RWPE2 (cell line): ENCODE results near the gene PLCB1.

Experiments used
- ATAC-seq: fragments of 200-7000 bp; cut with Tn5 transposase; 3 replicates; pipeline ENCODE4 v1.9.1; 2021; ENCODE audit warnings: low read depth
- DNase-seq: peaks from one replicate; pipeline ENCODE4 v3.0.0-alpha.2; 2020; ENCODE audit warnings: low spot score
- H3K27ac ChIP-seq: fragments of 450-650 bp; 2 replicates; pipeline ENCODE4 v1.5.1; 2017; ENCODE audit warnings: mild to moderate bottlenecking; ENCODE audit not compliant: poor library complexity, severe bottlenecking
- H3K27me3 ChIP-seq: fragments of 250-450 bp; sonication (Bioruptor Pico); 2 replicates; pipeline ENCODE4 v1.5.1; 2021; ENCODE audit warnings: mild to moderate bottlenecking, moderate library complexity; ENCODE audit not compliant: insufficient read depth, poor library complexity, severe bottlenecking
- H3K36me3 ChIP-seq: fragments of 250-450 bp; sonication (Bioruptor Pico); 2 replicates; pipeline ENCODE4 v1.5.1; 2020; ENCODE audit warnings: low read depth, mild to moderate bottlenecking, moderate library complexity
- H3K4me1 ChIP-seq: fragments of 250-450 bp; sonication (Bioruptor Pico); 2 replicates; pipeline ENCODE4 v1.5.1; 2021; ENCODE audit warnings: mild to moderate bottlenecking, moderate library complexity; ENCODE audit not compliant: insufficient read depth, poor library complexity, severe bottlenecking
- H3K4me3 ChIP-seq: fragments of 250-450 bp; sonication (Bioruptor Pico); 2 replicates; pipeline ENCODE4 v1.5.1; 2021; ENCODE audit warnings: mild to moderate bottlenecking, moderate library complexity; ENCODE audit not compliant: severe bottlenecking
- H3K9me3 ChIP-seq: fragments of 250-450 bp; sonication (Bioruptor Pico); 2 replicates; pipeline ENCODE4 v1.5.1; 2021; ENCODE audit warnings: mild to moderate bottlenecking, moderate library complexity; ENCODE audit not compliant: severe bottlenecking
- TF ChIP-seq, protein P1 (sequence below): fragments of 450-650 bp; IDR thresholded peaks from one replicate; pipeline ENCODE4 v1.5.1; 2017; ENCODE audit warnings: mild to moderate bottlenecking, moderate library complexity; ENCODE audit not compliant: poor library complexity, severe bottlenecking

PLCB1 gene

DNA sequence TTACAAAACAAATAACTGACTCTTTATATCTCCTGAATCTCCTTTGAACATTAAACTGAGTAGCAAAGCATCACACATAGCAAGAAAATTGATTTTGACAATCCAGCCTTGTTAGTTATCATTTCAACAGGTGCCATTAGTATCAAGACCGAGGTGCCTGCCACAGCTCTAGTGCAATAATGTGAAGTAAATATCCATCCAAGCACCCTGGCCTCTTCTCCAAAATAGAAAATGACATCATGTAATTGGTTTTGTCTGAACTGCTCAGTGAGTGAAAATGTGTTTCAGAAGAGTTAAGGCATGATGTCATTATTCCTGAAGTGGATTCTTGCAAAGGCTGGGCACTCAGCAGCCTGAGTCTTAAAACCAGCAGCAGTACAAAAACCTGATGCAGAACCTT lies 341.4 kb downstream of the PLCB1 start:
- Histone ChIP-seq H3K4me3 (no peak overlapping the region), H3K4me1 (no peaks in the 10 kb centered on the region), H3K36me3 (no peaks in the 10 kb centered on the region), H3K9me3 (no peaks in the 10 kb centered on the region), H3K27me3 (no peaks in the 10 kb centered on the region), H3K27ac (no peak overlapping the region)
- no peak for DNase-seq
- TF ChIP-seq, protein P1, sequence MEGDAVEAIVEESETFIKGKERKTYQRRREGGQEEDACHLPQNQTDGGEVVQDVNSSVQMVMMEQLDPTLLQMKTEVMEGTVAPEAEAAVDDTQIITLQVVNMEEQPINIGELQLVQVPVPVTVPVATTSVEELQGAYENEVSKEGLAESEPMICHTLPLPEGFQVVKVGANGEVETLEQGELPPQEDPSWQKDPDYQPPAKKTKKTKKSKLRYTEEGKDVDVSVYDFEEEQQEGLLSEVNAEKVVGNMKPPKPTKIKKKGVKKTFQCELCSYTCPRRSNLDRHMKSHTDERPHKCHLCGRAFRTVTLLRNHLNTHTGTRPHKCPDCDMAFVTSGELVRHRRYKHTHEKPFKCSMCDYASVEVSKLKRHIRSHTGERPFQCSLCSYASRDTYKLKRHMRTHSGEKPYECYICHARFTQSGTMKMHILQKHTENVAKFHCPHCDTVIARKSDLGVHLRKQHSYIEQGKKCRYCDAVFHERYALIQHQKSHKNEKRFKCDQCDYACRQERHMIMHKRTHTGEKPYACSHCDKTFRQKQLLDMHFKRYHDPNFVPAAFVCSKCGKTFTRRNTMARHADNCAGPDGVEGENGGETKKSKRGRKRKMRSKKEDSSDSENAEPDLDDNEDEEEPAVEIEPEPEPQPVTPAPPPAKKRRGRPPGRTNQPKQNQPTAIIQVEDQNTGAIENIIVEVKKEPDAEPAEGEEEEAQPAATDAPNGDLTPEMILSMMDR: no peak
- ATAC-seq: no peak

DNA sequence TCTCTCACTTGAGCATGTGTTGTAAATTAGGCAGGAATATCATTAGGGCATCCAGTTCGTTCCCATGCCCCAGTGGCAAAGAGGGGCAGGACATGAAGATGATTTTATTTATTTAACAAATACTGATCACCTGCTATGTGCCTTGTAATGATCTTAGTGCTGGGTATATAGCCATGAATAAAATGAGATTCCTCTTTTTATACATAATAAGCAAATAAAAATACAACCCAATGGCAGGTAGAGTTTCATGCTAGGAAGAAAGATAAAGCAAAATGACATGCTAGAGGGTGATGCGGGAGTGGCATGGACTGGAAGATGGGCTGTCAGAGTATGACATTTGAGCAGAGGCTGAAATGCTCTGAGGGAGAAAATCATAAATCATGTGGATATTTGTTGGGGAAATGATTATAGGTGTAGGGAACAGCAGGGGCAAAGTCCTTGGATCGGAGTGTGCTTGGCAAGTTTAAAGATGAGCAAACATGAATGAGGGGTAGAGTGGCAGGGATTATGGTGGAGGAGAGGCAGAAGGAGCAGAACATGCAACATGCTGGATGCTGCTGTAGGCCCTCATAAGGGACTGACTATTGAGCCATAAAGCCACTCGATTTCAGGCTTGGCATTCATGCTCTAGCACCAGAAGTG lies 342.1 kb downstream of the PLCB1 start:
- TF ChIP-seq, protein P1: no peak
- DNase-seq (no peak), ATAC-seq (no peak)
- Histone ChIP-seq H3K4me1 (no peaks in the 10 kb centered on the region), H3K27me3 (no peaks in the 10 kb centered on the region), H3K36me3 (no peaks in the 10 kb centered on the region), H3K27ac (no peak overlapping the region), H3K9me3 (no peaks in the 10 kb centered on the region), H3K4me3 (no peak overlapping the region)

DNA sequence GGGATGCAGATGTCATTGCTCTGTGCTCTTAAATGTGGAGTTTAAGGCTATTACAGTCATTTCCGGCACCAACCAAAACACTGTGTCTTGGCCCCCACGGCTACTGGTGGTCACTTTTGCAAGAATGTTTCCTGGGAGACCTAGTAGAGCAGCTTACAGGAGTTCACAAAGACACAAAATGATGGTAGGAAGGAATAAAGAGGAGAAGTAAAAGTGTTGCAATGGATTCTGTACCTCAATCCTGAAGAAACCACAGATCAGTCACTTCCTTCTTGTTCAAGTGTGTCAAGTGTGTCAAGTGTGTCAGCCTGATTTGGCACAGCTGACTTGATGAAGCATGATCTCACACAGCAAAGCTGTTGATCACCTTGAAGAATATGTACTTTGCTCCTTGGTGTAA lies 344.0 kb downstream of the PLCB1 start:
- TF ChIP-seq, protein P1: no peak
- DNase-seq: no peak

DNA sequence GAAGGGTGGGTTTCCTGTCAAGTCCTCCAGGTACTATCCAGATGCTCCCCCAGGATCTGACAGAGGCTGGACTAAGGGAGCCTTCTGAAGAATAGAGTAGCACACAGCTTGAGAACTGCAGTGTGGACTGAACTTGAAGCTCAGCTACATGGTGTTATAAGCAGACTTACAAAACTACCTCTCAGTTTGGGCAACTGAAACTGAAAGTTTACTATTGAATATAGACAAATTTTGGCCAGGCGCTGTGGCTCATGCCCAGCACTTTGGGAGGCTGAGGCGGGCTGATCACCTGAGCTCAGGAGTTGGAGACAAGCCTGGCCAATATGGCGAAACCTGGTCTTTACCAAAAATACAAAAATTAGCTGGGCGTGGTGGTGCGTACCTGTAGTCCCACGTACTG lies 348.5 kb downstream of the PLCB1 start:
- ATAC-seq: no peak
- TF ChIP-seq, protein P1: no peak
- no peak overlapping the region for H3K27ac ChIP-seq
- H3K9me3 ChIP-seq: no peaks in the 10 kb centered on the region
- H3K4me1 ChIP-seq: no peaks in the 10 kb centered on the region
- peaks cover 3% of the 10 kb centered on the region for H3K27me3 ChIP-seq
- DNase-seq: no peak
- no peaks in the 10 kb centered on the region for H3K36me3 ChIP-seq
- H3K4me3 ChIP-seq: no peak overlapping the region

More for the DNA sequence above, 344.0 kb downstream of the PLCB1 start:
- no peak for ATAC-seq
- H3K4me1 ChIP-seq: no peaks in the 10 kb centered on the region
- no peaks in the 10 kb centered on the region for H3K36me3 ChIP-seq
- H3K27me3 ChIP-seq: no peaks in the 10 kb centered on the region
- no peaks in the 10 kb centered on the region for H3K9me3 ChIP-seq
- H3K4me3 ChIP-seq: no peak overlapping the region
- no peak overlapping the region for H3K27ac ChIP-seq

DNA sequence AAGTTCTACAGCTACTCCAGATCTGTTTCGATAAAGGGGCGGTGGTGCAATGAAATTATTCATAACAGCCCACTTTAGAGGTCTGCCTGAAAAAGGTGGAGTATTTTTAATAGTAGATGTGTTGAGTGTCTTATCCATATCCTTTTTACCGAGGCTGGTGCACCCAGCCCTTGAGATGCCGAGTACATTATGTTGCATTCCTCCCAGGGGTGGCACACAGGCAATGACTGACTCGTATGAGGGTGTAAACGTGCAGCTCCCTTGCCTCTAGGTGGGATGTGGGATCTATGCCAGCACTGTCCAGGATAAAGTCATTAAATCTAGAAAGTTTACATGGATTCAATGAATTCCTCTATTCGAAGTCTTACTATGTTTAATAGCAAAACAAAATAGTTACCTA lies 355.6 kb downstream of the PLCB1 start:
- ATAC-seq (no peak), DNase-seq (no peak)
- H3K27me3 ChIP-seq: no peaks in the 10 kb centered on the region
- TF ChIP-seq, protein P1: no peak
- no peaks in the 10 kb centered on the region for H3K4me1 ChIP-seq
- no peak overlapping the region for H3K4me3 ChIP-seq
- no peaks in the 10 kb centered on the region for H3K36me3 ChIP-seq
- H3K9me3 ChIP-seq: no peaks in the 10 kb centered on the region
- H3K27ac ChIP-seq: no peak overlapping the region
